ENCODE results near the gene TCF7. TPM values are rescaled to one million over a fixed set of nuclear protein-coding genes. Genes with fewer than 3 reads are reported as not detected.

Gene TCF7
- total RNA-seq, 1 experiment from 2014 or later, result 13.0 TPM

- intact Hi-C loops (cut with micrococcal nuclease; ENCODE audit: unreplicated experiment), result no loop called here
- no peak for TF ChIP-seq CTCF (conservative IDR thresholded peaks at IDR 0.05)
- BruUV-seq (replicated peaks), result no TSS peak
- ChIA-PET POLR2A (ENCODE audit: unreplicated experiment) (no interaction called here), CTCF (no interaction called here)
- H3F3A ChIP-seq (ENCODE audit: insufficient read depth, low read depth), result peaks cover 19% of the 10 kb centered on the region; the same call in 1 of the 2 replicates
- H3K79me2 ChIP-seq (ENCODE audit: low read depth), result no peaks in the 10 kb centered on the region
- H3K4me3 ChIP-seq, result no peak overlapping the region
- H3K4me2 ChIP-seq, result no peak overlapping the region
- no peak overlapping the region for H3K27ac ChIP-seq
- H3K36me3 ChIP-seq (ENCODE audit: low read depth), result no peaks in the 10 kb centered on the region
- H2AFZ ChIP-seq, result no peak overlapping the region
- DNase-seq, result no peak
- peaks cover 15% of the 10 kb centered on the region for H3K4me1 ChIP-seq (replicated peaks; ENCODE audit: insufficient read depth)
- H4K20me1 ChIP-seq (ENCODE audit: insufficient read depth), result no peaks in the 10 kb centered on the region
- no peaks in the 10 kb centered on the region for H3K9me3 ChIP-seq (ENCODE audit: insufficient read depth, low read depth)
- H3K9me2 ChIP-seq (ENCODE audit: insufficient read depth), result no peaks in the 10 kb centered on the region
- H3K27me3 ChIP-seq (ENCODE audit: insufficient read depth, low read depth), result no peaks in the 10 kb centered on the region
Measured at GRCh38 chr5:134120386-134121138, 6.1 kb downstream of the TCF7 start.

- intact Hi-C loops (cut with micrococcal nuclease; ENCODE audit: unreplicated experiment), result no loop called here
- BruUV-seq (replicated peaks), result no TSS peak
- POLR2A ChIA-PET (ENCODE audit: unreplicated experiment), result no interaction called here
Measured at GRCh38 chr5:134122530-134122929, 8.0 kb downstream of the TCF7 start.

GRCh38 chr5:134123360-134123759 lies 8.9 kb downstream of the TCF7 start:
- no peaks in the 10 kb centered on the region for H3K27me3 ChIP-seq (ENCODE audit: insufficient read depth, low read depth)
- no peaks in the 10 kb centered on the region for H3K9me2 ChIP-seq (ENCODE audit: insufficient read depth)
- TF ChIP-seq EZH2 (IDR thresholded peaks at IDR 0.05; ENCODE audit: low read depth), result no peak
- no peak for TF ChIP-seq CTCF (conservative IDR thresholded peaks at IDR 0.05)
- POLR2A ChIA-PET (ENCODE audit: unreplicated experiment), result no interaction called here
- intact Hi-C loops (cut with micrococcal nuclease; ENCODE audit: unreplicated experiment), result no loop called here
- BruUV-seq (replicated peaks), result no TSS peak
- H3K27ac ChIP-seq, result no peak overlapping the region
- H3K36me3 ChIP-seq (ENCODE audit: low read depth), result no peaks in the 10 kb centered on the region
- peaks cover 24% of the 10 kb centered on the region; the same call in 1 of the 2 replicates for H3F3A ChIP-seq (ENCODE audit: insufficient read depth, low read depth)
- DNase-seq, result no peak
- no peaks in the 10 kb centered on the region for H4K20me1 ChIP-seq (ENCODE audit: insufficient read depth)
- CTCF ChIA-PET, result interaction anchor here (0.5 kb wide), 1 partner anchor 679 kb away, joined by 6 read pairs; no protein-coding TSS in a partner anchor
- no peak overlapping the region for H3K4me2 ChIP-seq
- peaks cover 23% of the 10 kb centered on the region for H3K4me1 ChIP-seq (replicated peaks; ENCODE audit: insufficient read depth)
- no peaks in the 10 kb centered on the region for H3K9me3 ChIP-seq (ENCODE audit: insufficient read depth, low read depth)
- no peak overlapping the region for H3K4me3 ChIP-seq
- H2AFZ ChIP-seq, result no peak overlapping the region
- no peaks in the 10 kb centered on the region for H3K79me2 ChIP-seq (ENCODE audit: low read depth)

More at GRCh38 chr5:134122530-134122929, 8.0 kb downstream of the TCF7 start:
- CTCF ChIA-PET, result interaction anchor here (0.8 kb wide), 1 partner anchor 18 kb away, joined by 3 read pairs; no protein-coding TSS in a partner anchor
- no peak for TF ChIP-seq EZH2 (IDR thresholded peaks at IDR 0.05; ENCODE audit: low read depth)
- TF ChIP-seq CTCF (conservative IDR thresholded peaks at IDR 0.05), result no peak
- H3K27me3 ChIP-seq (ENCODE audit: insufficient read depth, low read depth), result no peaks in the 10 kb centered on the region
- no peaks in the 10 kb centered on the region for H3K9me3 ChIP-seq (ENCODE audit: insufficient read depth, low read depth)
- no peak overlapping the region for H3K27ac ChIP-seq
- peaks cover 24% of the 10 kb centered on the region; the same call in 1 of the 2 replicates for H3F3A ChIP-seq (ENCODE audit: insufficient read depth, low read depth)
- DNase-seq, result no peak
- H3K4me3 ChIP-seq, result no peak overlapping the region
- no peaks in the 10 kb centered on the region for H3K36me3 ChIP-seq (ENCODE audit: low read depth)
- no peak overlapping the region for H2AFZ ChIP-seq
- H4K20me1 ChIP-seq (ENCODE audit: insufficient read depth), result no peaks in the 10 kb centered on the region
- peaks cover 23% of the 10 kb centered on the region for H3K4me1 ChIP-seq (replicated peaks; ENCODE audit: insufficient read depth)
- H3K4me2 ChIP-seq, result no peak overlapping the region
- no peaks in the 10 kb centered on the region for H3K9me2 ChIP-seq (ENCODE audit: insufficient read depth)
- H3K79me2 ChIP-seq (ENCODE audit: low read depth), result no peaks in the 10 kb centered on the region

Measured in PC-9 (cell line).